ENCODE measurements around the gene THAP4. TPM values are rescaled to one million over a fixed set of nuclear protein-coding genes. Genes with fewer than 3 reads are reported as not detected.
"Not testable (repeated sequence)": the region's sequence is repeated elsewhere in the genome, so short reads cannot be mapped to it uniquely, and the experiment has no call there.

THAP4 gene
- total and polyA plus RNA-seq, 2 experiments from 2014 or later: 62.9 to 80.4 TPM

DNA sequence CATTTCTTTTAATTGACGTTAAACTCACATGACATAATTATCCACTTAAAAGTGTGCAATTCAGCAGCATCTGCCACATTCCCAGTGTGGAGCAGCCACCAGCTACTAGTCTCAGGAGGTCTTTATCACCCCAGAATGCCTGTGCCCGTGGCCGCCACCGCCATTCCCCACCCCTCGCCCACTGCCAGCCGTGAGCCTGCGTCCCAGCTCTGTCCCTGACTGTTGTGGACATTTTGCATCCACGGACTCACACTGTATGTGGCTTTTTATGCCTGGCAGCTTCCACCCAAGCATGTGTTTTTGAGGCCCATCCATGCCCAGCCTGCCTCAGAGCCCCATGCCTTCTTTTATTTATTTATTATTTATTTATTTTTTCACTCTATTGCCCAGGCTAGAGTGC lies 69.2 kb downstream of the THAP4 start (continued):
- TF ChIP-seq, protein P1, sequence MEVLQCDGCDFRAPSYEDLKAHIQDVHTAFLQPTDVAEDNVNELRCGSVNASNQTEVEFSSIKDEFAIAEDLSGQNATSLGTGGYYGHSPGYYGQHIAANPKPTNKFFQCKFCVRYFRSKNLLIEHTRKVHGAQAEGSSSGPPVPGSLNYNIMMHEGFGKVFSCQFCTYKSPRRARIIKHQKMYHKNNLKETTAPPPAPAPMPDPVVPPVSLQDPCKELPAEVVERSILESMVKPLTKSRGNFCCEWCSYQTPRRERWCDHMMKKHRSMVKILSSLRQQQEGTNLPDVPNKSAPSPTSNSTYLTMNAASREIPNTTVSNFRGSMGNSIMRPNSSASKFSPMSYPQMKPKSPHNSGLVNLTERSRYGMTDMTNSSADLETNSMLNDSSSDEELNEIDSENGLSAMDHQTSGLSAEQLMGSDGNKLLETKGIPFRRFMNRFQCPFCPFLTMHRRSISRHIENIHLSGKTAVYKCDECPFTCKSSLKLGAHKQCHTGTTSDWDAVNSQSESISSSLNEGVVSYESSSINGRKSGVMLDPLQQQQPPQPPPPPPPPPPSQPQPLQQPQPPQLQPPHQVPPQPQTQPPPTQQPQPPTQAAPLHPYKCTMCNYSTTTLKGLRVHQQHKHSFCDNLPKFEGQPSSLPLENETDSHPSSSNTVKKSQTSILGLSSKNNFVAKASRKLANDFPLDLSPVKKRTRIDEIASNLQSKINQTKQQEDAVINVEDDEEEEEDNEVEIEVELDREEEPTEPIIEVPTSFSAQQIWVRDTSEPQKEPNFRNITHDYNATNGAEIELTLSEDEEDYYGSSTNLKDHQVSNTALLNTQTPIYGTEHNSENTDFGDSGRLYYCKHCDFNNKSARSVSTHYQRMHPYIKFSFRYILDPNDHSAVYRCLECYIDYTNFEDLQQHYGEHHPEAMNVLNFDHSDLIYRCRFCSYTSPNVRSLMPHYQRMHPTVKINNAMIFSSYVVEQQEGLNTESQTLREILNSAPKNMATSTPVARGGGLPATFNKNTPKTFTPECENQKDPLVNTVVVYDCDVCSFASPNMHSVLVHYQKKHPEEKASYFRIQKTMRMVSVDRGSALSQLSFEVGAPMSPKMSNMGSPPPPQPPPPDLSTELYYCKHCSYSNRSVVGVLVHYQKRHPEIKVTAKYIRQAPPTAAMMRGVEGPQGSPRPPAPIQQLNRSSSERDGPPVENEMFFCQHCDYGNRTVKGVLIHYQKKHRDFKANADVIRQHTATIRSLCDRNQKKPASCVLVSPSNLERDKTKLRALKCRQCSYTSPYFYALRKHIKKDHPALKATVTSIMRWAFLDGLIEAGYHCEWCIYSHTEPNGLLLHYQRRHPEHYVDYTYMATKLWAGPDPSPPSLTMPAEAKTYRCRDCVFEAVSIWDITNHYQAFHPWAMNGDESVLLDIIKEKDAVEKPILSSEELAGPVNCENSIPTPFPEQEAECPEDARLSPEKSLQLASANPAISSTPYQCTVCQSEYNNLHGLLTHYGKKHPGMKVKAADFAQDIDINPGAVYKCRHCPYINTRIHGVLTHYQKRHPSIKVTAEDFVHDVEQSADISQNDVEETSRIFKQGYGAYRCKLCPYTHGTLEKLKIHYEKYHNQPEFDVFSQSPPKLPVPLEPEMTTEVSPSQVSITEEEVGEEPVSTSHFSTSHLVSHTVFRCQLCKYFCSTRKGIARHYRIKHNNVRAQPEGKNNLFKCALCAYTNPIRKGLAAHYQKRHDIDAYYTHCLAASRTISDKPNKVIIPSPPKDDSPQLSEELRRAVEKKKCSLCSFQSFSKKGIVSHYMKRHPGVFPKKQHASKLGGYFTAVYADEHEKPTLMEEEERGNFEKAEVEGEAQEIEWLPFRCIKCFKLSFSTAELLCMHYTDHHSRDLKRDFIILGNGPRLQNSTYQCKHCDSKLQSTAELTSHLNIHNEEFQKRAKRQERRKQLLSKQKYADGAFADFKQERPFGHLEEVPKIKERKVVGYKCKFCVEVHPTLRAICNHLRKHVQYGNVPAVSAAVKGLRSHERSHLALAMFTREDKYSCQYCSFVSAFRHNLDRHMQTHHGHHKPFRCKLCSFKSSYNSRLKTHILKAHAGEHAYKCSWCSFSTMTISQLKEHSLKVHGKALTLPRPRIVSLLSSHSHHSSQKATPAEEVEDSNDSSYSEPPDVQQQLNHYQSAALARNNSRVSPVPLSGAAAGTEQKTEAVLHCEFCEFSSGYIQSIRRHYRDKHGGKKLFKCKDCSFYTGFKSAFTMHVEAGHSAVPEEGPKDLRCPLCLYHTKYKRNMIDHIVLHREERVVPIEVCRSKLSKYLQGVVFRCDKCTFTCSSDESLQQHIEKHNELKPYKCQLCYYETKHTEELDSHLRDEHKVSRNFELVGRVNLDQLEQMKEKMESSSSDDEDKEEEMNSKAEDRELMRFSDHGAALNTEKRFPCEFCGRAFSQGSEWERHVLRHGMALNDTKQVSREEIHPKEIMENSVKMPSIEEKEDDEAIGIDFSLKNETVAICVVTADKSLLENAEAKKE (CRISPR knock-in tag; IDR thresholded peaks at IDR 0.05): no peak
- TF ChIP-seq, protein P2, sequence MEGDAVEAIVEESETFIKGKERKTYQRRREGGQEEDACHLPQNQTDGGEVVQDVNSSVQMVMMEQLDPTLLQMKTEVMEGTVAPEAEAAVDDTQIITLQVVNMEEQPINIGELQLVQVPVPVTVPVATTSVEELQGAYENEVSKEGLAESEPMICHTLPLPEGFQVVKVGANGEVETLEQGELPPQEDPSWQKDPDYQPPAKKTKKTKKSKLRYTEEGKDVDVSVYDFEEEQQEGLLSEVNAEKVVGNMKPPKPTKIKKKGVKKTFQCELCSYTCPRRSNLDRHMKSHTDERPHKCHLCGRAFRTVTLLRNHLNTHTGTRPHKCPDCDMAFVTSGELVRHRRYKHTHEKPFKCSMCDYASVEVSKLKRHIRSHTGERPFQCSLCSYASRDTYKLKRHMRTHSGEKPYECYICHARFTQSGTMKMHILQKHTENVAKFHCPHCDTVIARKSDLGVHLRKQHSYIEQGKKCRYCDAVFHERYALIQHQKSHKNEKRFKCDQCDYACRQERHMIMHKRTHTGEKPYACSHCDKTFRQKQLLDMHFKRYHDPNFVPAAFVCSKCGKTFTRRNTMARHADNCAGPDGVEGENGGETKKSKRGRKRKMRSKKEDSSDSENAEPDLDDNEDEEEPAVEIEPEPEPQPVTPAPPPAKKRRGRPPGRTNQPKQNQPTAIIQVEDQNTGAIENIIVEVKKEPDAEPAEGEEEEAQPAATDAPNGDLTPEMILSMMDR (conservative IDR thresholded peaks at IDR 0.05; ENCODE audit: low read depth in 2 of 2): no peak
- no peak for TF ChIP-seq ZNF331 (CRISPR knock-in tag; IDR thresholded peaks at IDR 0.05; ENCODE audit: low read depth)

DNA sequence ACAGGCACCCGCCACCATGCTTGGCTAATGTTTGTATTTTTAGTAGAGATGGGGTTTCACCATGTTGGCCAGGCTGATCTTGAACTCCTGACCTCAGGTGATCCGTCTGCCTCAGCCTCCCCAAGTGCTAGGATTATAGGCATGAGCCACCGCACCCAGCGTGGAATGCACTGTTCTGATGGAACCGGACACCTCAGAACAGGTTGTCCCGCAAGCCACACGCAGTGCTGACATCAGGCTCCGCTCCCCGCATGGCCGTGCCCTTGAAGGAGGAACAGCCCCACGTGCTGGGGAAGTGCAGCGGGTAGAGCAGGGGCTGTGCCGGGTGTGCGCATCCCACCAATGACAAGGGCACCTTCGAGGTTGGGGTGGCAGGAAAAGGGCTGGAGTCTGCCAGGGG lies 69.7 kb downstream of the THAP4 start:
- not testable (repeated sequence) for H3K4me3 Mint-ChIP-seq; H3K4me3 ChIP-seq; H3K36me3 Mint-ChIP-seq (ENCODE audit: low read depth); H3K36me3 ChIP-seq (ENCODE audit: insufficient read depth); H3K4me2 ChIP-seq; H3K9me3 Mint-ChIP-seq; H3K9me2 ChIP-seq (ENCODE audit: insufficient read depth); H3K27me3 ChIP-seq (ENCODE audit: insufficient read depth); ATAC-seq; DNase-seq (ENCODE audit: low spot score); H2AFZ ChIP-seq; H3K27ac ChIP-seq (ENCODE audit: low read depth); H3K4me1 Mint-ChIP-seq; H3K4me1 ChIP-seq (ENCODE audit: insufficient read depth); H3F3A ChIP-seq (replicated peaks; ENCODE audit: low read depth); H3K27ac Mint-ChIP-seq; H3K79me2 ChIP-seq (replicated peaks; ENCODE audit: insufficient read depth); H3K27me3 Mint-ChIP-seq (ENCODE audit: insufficient read depth, low read depth, poor library complexity)
- H4K20me1 ChIP-seq (replicated peaks; ENCODE audit: insufficient read depth): peaks cover 14% of the 10 kb centered on the region
